AG10803 (cell line): ENCODE results near the gene SRSF9.

Experiments used
- DNase-seq: peaks from one replicate; pipeline ENCODE4 v3.0.0; 2010; ENCODE audit warnings: low read depth
- H3K4me3 ChIP-seq: 2 replicates; pipeline ENCODE4 v1.5.1; 2011; ENCODE audit warnings: mild to moderate bottlenecking, low read length, control low read depth
- TF ChIP-seq, protein P1 (sequence below): conservative IDR thresholded peaks from 2 replicates; pipeline ENCODE4 v1.5.1; 2011; ENCODE audit warnings: mild to moderate bottlenecking, low read length, control low read depth, inconsistent platforms

SRSF9 gene

DNA sequence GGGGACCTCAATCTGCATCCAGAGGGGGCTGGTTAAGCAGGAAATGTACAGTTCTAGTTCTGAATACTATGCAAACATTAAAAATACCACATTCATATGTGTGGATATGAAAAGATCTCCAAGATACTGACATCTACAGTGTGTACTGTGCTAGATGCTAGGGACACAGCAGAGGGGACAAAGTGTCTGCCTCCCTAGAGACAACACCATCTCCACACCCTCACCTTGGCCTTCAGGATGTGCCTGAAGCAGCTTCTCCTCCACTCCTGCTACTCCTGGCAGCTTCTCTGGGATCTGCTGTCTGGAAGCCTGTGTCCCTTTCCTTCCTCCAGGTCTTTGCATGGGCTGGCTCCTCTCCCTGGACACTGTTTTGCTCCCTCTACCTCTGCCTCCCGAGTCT is 10.7 kb upstream of the SRSF9 start:
- no peak for DNase-seq
- H3K4me3 ChIP-seq: no peak overlapping the region
- TF ChIP-seq, protein P1, sequence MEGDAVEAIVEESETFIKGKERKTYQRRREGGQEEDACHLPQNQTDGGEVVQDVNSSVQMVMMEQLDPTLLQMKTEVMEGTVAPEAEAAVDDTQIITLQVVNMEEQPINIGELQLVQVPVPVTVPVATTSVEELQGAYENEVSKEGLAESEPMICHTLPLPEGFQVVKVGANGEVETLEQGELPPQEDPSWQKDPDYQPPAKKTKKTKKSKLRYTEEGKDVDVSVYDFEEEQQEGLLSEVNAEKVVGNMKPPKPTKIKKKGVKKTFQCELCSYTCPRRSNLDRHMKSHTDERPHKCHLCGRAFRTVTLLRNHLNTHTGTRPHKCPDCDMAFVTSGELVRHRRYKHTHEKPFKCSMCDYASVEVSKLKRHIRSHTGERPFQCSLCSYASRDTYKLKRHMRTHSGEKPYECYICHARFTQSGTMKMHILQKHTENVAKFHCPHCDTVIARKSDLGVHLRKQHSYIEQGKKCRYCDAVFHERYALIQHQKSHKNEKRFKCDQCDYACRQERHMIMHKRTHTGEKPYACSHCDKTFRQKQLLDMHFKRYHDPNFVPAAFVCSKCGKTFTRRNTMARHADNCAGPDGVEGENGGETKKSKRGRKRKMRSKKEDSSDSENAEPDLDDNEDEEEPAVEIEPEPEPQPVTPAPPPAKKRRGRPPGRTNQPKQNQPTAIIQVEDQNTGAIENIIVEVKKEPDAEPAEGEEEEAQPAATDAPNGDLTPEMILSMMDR: no peak

DNA sequence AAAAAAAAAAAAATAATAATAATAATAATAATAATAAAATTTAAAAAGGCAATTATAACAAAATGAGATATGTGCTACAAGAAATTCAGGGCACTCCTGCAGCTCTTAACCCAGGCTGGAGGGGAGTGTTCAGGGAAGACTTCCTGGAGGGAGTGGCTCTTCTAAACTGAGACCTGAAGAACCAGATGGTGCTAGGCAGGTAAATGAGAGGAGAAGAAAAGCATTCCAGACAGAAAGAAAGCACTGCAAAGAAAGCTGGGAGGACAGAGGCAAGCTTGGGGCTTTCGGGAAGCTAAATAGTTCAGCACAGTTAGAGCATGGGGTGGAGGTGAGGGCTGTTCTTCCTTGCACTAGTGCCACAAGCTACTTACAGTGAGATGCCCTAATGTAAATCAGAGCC is 9.9 kb upstream of the SRSF9 start:
- DNase-seq: no peak
- H3K4me3 ChIP-seq: no peak overlapping the region
- TF ChIP-seq, protein P1: no peak

DNA sequence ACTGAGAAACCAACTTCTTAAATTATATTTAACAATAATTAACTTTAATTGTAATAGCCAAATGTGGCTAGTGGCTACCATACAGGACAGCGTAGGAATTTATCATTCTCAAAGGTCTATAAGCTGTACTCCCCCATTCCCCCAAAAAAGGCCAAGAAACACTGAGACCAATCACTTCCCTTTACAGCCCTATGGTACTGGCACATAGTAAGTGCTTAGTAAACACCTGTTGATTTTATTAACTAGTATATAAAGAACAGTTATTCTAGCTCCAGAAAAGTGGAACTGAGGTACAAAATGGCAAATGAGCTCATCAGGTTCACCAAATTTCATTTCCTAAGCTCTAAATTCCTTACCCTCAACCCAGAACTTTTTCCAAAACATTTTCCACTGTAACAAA is 6.1 kb upstream of the SRSF9 start:
- TF ChIP-seq, protein P1: no peak
- no peak for DNase-seq
- H3K4me3 ChIP-seq: no peak overlapping the region

DNA sequence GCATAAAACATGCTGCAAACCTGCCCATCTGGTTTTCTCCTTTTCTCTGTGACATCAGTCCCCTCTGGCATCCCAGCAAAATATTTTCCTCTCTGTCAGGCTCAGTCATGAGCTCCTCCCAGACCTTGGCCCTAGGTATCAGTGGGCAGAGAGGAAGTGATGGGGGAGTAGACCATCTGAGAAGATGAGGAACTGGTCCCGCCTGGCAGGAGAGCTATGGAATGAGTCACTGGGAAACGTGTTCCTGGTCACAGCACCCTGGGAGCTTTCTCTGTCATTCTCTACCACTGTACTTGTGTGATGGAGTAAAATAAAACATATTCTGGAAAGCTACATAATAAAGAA is 5.0 kb upstream of the SRSF9 start:
- peak; percentile 73 for DNase-seq
- TF ChIP-seq, protein P1: no peak
- H3K4me3 ChIP-seq: no peak overlapping the region

DNA sequence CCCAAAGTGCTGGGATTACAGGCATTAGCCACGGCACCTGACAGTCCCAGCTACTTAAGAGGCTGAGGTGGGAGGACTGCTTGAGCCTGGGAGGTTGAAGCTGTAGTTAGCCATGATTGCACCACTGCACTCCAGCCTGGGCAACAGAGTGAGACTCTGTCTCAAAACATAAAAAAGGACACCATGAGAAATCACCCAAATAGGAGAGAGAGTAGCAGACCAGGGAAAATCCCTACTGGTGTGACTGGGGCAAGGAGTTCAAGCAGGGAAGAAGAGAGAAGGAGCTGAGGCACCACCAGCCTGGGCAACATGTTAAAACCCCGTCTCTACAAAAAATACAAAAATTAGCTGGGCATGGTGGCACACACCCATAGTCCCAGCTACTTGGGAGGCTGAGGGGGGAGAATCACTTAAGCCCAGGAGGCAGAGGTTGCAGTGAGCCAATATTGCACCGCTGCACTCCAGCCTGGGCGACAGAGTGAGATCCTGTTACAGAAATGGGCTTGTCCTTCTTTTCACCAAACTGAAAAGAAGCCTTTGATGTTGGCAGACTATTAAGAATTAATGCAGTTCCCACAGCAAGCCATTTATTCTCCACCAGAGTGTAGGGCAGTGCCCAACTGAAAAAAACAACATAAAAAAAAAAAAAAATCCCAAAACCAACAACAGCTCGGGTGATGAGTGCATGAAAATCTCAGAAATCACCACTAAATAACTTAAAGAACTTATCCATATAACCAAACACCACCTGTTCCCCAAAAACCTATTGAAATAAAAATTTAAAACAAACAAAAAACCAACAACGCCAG is 4.5 kb upstream of the SRSF9 start:
- no peak overlapping the region for H3K4me3 ChIP-seq
- TF ChIP-seq, protein P1: no peak
- DNase-seq: no peak

DNA sequence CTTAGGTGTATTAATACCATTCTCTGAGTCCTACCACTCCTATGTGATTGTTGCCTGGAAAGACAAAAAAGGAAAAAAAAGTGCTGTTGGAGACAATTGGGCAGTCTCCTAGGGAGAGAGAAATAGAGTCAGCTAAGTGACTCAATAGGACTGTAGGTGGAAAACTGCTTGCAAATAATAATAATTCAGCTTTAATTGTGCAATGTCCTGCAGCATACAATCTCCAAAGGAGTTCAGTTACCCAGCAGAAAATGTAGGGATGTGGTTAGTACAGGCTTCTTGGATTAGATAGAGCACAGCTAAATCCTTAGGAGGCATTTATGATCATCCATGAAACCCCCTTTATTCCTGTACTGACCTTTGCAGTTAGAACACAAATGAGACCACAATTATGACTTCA is 3.0 kb upstream of the SRSF9 start:
- peak; percentile 13 for DNase-seq
- TF ChIP-seq, protein P1: no peak
- H3K4me3 ChIP-seq: no peak overlapping the region

DNA sequence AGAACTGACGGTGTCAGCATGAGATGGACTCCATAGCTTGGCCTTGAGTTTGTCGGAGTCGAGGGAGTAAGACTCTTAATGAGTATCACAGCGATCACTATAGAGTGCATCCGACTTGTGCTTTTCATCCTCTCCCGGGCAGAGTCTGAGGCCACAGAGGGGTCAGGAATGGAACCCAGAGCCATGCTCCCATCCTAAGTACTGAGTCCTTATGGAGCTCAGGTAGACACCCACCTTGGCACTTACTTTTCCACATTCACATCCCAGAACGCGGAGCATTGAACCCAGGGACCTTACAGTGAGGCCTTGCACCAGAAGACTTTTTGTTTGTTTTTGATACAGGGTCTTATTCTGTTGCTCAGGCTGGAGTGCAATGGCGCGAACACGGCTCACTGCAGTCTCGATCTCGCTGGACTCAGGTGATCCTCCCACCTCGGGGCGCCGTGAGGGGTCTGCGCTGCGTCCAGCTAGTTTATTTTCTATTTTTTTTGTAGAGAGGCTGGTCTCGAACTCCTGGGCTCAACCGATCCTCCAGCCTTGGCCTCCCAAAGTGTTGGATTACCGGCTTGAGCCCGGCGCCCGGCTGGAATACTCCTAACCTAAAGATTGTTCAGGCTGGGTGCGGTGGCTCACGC is 719 bp upstream of the SRSF9 start:
- DNase-seq: peak; percentile 16
- TF ChIP-seq, protein P1: no peak
- peak overlapping the region; percentile 91 for H3K4me3 ChIP-seq
